ENCODE results near the gene SPATA45.
"Not testable (repeated sequence)": the region's sequence is repeated elsewhere in the genome, so short reads cannot be mapped to it uniquely, and the experiment has no call there.

Gene SPATA45

GRCh38 chr1:212847549-212847948, at the start of gene SPATA45:
Gene SPATA45 (minus strand): TSS chr1:212847649. CDS start chr1:212836149, 11,500 bp downstream.
- DNase-seq: no peak

GRCh38 chr1:212892108-212892507, 44.7 kb upstream of the SPATA45 start:
- DNase-seq: no peak

- no peak for DNase-seq
Observed at GRCh38 chr1:212884592-212884991, 37.1 kb upstream of the SPATA45 start.

- DNase-seq: no peak
Observed at GRCh38 chr1:212879947-212880690, 32.7 kb upstream of the SPATA45 start.

- no peak for DNase-seq
Observed at GRCh38 chr1:212878418-212878817, 31.0 kb upstream of the SPATA45 start.

GRCh38 chr1:212873518-212873917, 26.1 kb upstream of the SPATA45 start:
- no peak for DNase-seq

GRCh38 chr1:212871976-212872375, 24.5 kb upstream of the SPATA45 start:
- no peak for DNase-seq

GRCh38 chr1:212867192-212867591, 19.7 kb upstream of the SPATA45 start:
- DNase-seq: no peak

- no peak for DNase-seq
Observed at GRCh38 chr1:212864201-212864600, 16.8 kb upstream of the SPATA45 start.

GRCh38 chr1:212863345-212863744, 15.9 kb upstream of the SPATA45 start:
- not testable (repeated sequence) for DNase-seq

GRCh38 chr1:212862111-212862690, 14.8 kb upstream of the SPATA45 start:
- DNase-seq: no peak

- DNase-seq: no peak
Observed at GRCh38 chr1:212860713-212861581, 13.5 kb upstream of the SPATA45 start.

- DNase-seq: no peak
Observed at GRCh38 chr1:212858461-212859265, 11.2 kb upstream of the SPATA45 start.

GRCh38 chr1:212857992-212858460, 10.6 kb upstream of the SPATA45 start, which contains the start of gene FLVCR1:
Gene FLVCR1 (plus strand): TSS chr1:212858275. CDS start chr1:212858453, 178 bp downstream.
- peak; percentile 67 to 81 for DNase-seq

GRCh38 chr1:212856755-212857154, 9.3 kb upstream of the SPATA45 start:
- no peak for DNase-seq

- DNase-seq: no peak
Observed at GRCh38 chr1:212853658-212854057, 6.2 kb upstream of the SPATA45 start.

- DNase-seq: no peak
Observed at GRCh38 chr1:212852105-212852688, 4.7 kb upstream of the SPATA45 start.

- DNase-seq: not testable (repeated sequence)
Observed at GRCh38 chr1:212844521-212844920, 2.9 kb downstream of the SPATA45 start.

- no peak for DNase-seq
Observed at GRCh38 chr1:212838145-212838544, 9.3 kb downstream of the SPATA45 start.

- not testable (repeated sequence) for DNase-seq
Observed at GRCh38 chr1:212833211-212834207, 13.9 kb downstream of the SPATA45 start.

GRCh38 chr1:212828395-212828794, 19.1 kb downstream of the SPATA45 start:
- DNase-seq: no peak

Data from NCI-H187 (cell line).